GM21619 (cell line): Measurements from ENCODE around the gene CNTN1.

Experiments
- ATAC-seq: cut with Tn5 transposase; IDR thresholded peaks from one replicate; pipeline ENCODE4 v1.9.1; 2021; ENCODE audit not compliant: unreplicated experiment

The CNTN1 gene

GRCh38 chr12:40768125-40768864 lies 76.1 kb downstream of the CNTN1 start:
- ATAC-seq: no peak

GRCh38 chr12:40769846-40770245 lies 77.6 kb downstream of the CNTN1 start:
- ATAC-seq: no peak

- no peak for ATAC-seq
These were observed 78.5 kb downstream of the CNTN1 start for GRCh38 chr12:40770781-40771180.

- no peak for ATAC-seq
These were observed 83.4 kb downstream of the CNTN1 start for GRCh38 chr12:40775661-40776060.

- ATAC-seq: no peak
These were observed 91.9 kb downstream of the CNTN1 start for GRCh38 chr12:40784102-40784501.

- no peak for ATAC-seq
These were observed 96.0 kb downstream of the CNTN1 start for GRCh38 chr12:40788276-40788675.

GRCh38 chr12:40792792-40793386 lies 100.7 kb downstream of the CNTN1 start:
- ATAC-seq: no peak

GRCh38 chr12:40793471-40793870 lies 101.2 kb downstream of the CNTN1 start:
- ATAC-seq: no peak

- ATAC-seq: no peak
These were observed 101.8 kb downstream of the CNTN1 start for GRCh38 chr12:40794087-40794486.

GRCh38 chr12:40801082-40801481 lies 108.8 kb downstream of the CNTN1 start:
- no peak for ATAC-seq

- ATAC-seq: no peak
These were observed 109.6 kb downstream of the CNTN1 start for GRCh38 chr12:40801861-40802260.

GRCh38 chr12:40802656-40803055 lies 110.4 kb downstream of the CNTN1 start:
- no peak for ATAC-seq

- ATAC-seq: no peak
These were observed 127.3 kb downstream of the CNTN1 start for GRCh38 chr12:40819436-40820108.

- ATAC-seq: no peak
These were observed 128.7 kb downstream of the CNTN1 start for GRCh38 chr12:40820794-40821484.

GRCh38 chr12:40825156-40825555 lies 132.9 kb downstream of the CNTN1 start:
- no peak for ATAC-seq

- no peak for ATAC-seq
These were observed 135.7 kb downstream of the CNTN1 start for GRCh38 chr12:40827683-40828592.

GRCh38 chr12:40828593-40828990 lies 136.4 kb downstream of the CNTN1 start:
- no peak for ATAC-seq

- no peak for ATAC-seq
These were observed 137.5 kb downstream of the CNTN1 start for GRCh38 chr12:40829738-40830144.

- ATAC-seq: no peak
These were observed 139.7 kb downstream of the CNTN1 start for GRCh38 chr12:40831916-40832315.

GRCh38 chr12:40832668-40833067 lies 140.4 kb downstream of the CNTN1 start:
- ATAC-seq: no peak

GRCh38 chr12:40833818-40834217 lies 141.6 kb downstream of the CNTN1 start:
- no peak for ATAC-seq
